T-helper 2 cell (primary cell): ENCODE measurements around the gene AP2A1.

Experiments
- DNase-seq, 5 experiments: peaks; one replicate each; pipeline versions ENCODE4 v3.0.0 to v3.0.0-alpha.2; 2012 to 2022

The AP2A1 gene

DNA sequence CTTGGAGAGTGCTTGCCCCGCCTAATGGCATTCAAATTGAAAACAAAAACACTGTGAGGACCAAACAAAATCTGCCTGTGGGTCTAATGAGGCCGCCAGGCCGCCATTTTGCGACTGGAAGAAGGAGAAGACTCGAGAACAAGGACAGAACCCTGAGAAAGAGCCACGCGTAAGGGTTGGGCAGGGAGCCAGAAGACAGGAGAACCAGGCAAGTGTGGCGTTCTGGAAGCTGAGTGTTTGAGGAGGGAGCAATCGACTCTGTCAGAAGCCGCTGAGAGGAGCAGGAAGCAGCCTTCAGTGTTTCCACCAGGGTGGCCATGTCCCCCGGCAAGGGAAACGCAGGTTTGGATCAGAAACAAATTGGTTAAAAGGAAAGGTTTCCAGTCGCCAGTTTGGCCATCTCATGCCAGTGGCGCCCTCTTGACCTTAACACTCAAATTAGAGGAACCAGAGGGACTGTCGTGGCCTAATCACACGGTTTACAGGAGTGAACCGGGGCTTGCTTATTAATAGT lies 74.0 kb downstream of the AP2A1 start:
- DNase-seq: no peak

DNA sequence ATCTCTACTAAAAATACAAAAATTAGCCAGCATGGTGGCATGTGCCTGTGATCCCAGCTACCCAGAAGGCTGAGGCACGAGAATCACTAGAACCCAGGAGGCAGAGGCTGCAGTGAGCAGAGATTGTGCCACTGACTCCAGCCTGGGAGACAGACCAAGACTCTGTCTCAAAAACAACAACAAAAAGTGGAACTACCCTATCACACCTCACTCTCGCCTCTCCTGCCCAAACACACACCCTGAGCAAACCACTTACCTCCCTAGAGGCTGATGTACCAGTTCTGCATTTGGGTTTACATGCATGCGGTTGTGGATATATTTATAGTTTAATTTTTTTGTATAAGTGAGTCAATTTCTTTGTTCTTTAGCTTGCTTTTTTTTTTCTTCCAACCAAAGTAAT lies 76.5 kb downstream of the AP2A1 start:
- DNase-seq: no peak

GRCh38 chr19:49844138-49845095 lies 77.6 kb downstream of the AP2A1 start:
- no peak for DNase-seq

GRCh38 chr19:49845414-49845813 lies 78.6 kb downstream of the AP2A1 start:
- DNase-seq: no peak

DNA sequence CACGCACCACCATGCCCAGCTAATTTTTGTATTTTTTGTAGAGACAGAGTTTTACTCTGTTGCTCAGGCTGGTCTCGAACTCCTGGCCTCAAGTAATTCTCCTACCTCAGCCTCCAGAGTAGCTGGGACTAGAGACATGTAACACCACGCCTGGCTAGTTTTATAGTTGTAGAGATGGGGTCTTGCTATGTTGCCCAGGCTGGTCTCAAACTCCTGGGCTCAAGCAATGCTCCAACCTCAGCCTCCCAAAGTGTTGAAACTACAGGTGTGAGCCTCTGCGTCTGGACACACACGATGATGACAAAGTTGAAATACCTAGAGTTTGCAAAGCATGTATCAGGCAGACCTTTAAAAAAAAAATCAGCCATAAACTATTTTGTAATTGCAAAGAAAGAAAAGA lies 79.6 kb downstream of the AP2A1 start:
- no peak for DNase-seq

DNA sequence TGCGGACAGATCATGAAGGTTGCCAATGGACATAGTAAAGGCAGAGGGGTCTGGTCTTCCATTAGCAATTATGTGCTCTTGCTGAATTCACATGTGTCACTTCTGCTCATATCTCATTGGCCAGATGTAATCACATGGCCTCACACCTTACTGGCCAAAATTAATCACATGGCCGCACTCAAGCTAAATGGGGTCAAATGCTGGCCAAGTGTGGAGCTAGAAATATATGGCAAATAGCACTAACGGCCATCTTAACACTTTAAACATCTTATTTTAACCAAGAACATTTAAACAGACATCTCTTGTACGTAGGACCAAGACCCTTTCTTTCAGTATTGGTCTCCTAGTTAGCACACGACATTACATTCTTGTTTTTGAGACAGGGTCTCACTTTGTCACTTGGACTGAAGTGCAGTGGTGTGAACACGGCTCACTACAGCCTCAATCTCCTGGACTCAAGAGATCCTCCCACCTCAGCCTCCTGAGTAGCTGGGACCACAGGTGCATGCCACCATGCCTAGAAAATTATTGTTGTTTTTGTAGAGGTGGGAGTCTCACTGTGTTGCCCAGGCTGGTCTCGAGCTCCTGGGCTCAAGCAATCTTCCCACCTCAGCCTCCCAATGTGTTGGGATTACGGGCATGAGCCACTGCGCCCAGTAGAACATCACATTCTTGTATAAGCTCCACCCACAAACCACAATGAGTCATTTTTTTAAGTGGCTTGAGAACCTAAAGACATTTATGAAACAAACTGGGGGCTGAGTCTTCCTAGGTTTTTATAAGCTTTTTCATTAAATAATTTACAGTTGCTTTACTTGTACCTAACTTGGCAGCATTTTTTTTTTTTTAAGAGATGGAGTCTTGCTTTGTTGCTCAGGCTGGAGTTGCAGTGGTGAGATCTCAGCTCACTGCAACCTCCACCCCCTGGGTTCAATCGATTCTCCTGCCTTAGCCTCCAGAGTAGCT lies 81.2 kb downstream of the AP2A1 start:
- peak in 1 of 5 experiments; percentile 71 for DNase-seq

DNA sequence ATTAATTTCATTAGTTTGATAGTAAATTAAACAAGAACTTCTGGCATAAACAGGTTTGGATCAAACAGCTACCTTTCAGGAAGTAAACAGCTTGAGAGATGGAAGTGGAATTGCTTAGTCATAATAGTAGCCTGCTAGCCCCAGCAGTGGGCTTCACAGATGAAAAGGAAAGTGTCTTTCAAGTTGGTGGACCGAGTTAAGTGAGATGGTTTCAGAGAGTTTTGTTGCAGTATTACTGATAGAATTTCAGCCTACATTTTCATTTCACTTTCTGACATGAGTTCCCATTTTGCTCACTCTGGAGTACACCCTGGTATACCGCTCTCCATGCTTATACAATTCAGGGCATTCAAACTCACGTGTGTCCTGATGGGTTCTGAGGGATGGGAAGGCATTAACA lies 82.1 kb downstream of the AP2A1 start:
- DNase-seq: peak in 1 of 5 experiments; percentile 40

DNA sequence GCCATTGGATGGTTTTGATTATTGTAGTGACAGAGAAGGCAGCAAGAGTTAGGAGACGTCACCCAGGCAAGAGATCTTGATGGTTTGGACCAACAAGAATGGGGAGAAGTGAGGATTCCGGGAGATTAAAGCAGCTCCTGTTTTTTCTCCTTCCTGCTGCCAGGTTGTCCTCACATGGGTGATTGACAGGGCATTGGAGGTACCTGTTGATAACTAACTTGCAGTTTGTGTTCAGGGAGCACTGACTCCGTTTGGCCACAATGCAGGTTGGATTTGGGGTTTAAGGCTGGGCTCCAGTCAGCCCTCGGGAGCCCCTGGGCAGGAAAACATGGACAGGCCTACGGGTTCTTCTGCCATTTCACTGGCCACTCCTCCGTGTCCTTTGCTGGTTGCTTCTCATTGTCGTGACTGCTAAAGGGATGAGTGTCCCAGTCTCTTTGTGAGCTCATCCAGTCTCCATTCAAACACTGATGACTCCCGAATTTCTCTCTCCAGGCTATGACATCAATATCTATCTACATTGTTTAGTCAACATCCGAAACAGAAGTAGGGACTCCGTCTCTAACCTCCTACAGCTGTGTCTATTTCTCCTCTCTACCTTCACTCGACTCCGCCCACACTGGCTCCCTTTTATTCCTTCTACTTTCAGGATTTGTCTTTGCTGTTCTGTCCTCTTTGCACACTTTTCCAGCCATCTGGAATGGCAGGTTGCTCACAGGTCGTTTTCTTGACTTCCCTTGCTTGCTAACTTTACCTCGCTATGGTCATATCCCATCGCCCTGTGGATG lies 82.8 kb downstream of the AP2A1 start:
- DNase-seq: no peak

- DNase-seq: no peak
These were observed 83.4 kb downstream of the AP2A1 start for GRCh38 chr19:49850221-49850486.

DNA sequence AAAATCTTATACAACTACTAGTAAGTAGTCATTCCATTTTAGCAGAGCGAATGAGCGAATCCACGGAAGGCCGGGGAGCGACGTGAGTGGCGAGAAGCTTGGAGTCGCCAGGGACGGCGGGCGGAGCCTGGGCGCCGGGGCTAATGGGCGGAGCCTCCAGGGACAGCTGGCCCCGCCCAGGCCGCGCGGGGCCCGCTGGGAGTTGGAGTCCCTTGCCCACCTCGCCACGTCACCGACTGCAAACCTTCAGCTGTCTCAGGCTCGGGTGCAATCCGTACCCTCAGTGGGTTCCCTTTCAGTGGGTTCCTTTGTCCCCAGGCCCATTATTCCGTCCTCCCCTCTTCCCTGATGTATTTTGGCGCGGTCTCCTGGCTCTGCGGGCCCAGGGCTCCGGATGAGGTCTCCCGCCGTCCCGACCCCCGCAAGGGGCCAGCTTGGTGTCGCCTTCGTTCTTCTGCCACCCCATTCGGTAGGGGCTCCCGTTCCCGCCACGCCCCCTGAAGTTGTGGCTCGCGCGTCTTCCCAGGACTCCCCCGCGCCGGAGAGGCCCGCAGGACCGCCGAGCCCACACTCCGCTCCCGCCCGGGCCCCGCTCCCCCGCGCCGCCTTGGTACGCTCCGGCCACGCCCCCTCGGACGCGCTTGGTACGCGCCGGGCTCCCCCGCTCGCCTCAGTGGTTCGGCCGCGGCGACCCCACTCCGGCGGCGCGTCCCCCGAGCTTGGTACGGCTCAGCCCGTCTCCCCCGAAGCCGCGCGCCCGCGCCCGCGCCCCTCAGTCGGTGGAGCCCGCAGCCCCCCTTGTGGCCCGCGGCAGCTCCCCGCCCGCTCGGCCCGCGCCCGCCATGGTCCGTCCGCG lies 83.9 kb downstream of the AP2A1 start, which contains the start of gene PTOV1:
TSS of gene PTOV1 (plus strand) at position 673 of the 856 bp plus-strand sequence.
- peak; percentile 80 to 94 (median 82) for DNase-seq

DNA sequence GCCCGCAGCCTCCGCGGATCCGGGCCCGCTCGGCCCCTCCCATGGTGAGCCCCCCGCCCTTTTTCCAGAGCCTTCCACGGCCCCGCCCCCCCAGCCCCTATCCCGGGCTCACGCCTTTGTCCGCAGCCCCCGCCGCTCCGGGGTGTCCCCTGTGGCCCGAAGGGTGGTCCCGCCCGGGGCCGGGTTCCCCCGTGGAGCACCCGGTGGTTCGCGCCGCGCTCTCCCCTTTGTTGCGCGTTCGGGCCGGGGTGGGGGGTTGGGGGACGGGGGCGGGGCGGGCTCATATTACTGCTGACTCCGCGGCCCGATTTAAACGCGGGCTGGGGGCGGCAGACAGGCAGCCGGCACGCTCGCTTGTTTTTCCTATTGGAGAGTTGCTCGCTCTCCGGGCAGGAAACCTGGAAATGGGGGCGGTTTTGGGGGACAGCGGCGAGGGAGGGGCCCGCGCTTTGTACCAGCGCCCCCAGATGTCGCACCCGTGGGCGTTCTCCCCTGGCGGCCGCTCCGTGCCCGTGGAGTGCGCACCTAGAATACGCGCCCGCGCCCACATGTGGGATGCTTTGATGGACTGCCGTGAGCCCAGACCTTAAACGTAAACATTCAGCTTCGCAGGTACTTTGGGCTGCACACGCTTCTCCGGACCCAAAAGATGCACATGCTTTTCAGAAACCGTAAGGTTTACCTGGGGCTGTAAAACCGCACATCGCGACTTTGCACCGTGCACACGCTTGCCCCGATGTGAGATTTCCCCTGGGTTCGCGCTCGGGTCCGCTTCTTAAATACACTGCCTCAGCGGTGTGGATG lies 84.9 kb downstream of the AP2A1 start:
- DNase-seq: peak in 1 of 5 experiments; percentile 23

DNA sequence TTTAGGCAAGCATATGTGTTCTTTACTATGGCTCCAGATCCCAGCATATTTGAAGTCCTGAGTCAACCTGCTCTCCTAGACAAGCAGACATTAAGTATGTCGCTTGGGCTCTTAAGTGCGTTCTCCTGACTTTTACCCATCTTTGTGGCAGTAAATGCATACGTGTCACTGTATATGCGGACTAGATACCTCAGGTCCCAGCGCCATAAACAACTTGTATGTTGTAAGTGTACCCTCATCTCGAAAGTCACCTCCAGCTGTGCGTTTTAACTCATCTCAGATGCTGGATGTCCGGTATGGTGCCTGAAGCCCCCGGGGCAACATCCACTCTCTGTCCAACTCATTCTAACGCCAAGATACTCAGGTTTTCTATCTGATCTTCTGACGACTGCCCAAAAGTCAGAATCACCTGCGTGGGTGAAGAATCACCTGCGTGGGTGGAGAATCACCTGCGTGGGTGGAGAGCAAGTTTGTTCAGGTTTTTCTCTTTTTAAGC lies 85.9 kb downstream of the AP2A1 start:
- no peak for DNase-seq

DNA sequence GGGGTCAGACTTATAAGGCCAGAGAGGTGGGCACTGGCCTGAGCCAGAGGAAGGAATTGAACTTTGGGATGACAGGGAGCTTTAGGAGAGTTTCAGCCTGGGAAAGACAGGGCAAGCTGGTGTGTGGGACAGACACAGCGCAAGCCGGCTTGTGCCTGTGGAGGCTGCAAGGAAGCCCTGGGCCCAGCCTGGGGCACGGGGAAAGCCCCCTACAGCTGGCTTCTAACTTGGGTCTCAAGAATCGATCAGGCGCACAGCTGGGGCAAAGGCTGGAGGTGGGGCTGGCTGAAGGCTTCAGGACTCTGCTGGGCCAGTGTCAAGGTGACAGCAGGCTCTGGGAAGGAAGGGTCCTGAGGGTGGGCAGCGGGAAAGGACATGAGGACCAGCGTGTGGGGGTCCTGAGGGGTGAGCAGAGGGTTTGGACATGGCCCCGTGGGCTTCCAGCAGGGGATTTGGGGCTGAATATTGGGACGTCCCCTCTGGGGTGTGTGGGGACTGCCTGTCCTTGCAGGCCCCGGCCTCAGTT lies 87.1 kb downstream of the AP2A1 start:
- DNase-seq: no peak

DNA sequence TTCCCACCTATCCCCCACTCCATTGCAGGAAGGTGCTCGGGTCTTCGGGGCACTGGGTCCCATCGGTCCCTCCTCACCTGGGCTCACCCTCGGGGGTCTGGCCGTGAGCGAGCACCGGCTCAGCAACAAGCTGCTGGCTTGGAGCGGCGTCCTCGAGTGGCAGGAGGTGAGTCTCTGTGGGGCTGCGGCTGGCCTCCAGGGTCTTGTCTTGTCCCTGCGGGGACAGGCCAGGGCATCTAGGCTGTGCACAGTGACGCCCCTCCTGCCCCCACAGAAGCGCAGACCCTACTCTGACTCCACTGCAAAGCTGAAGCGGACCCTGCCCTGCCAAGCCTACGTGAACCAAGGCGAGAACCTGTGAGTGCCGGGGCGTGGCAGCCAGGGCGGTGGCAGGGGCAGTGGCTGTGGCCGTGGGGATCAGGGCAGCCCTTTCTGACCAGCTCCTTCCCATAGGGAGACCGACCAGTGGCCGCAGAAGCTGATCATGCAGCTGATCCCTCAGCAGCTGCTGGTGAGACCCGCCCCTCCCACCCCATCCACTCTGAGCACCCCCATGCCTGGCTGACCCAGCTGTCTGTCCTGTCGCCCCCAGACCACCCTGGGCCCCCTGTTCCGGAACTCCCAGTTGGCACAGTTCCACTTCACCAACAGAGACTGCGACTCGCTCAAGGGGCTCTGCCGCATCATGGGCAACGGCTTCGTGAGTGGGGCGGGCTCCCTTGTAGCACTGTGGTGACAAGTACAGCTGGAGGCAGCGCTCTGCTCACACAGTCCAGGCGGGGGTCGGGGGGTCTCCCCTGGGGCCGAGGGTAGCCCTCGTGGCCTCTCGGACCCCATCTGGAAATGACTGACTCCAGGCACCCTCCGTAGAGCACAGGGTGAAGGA lies 87.8 kb downstream of the AP2A1 start:
- DNase-seq: no peak

- no peak for DNase-seq
These were observed 88.5 kb downstream of the AP2A1 start for GRCh38 chr19:49855277-49855675.

- DNase-seq: no peak
These were observed 89.1 kb downstream of the AP2A1 start for GRCh38 chr19:49855676-49856573.

DNA sequence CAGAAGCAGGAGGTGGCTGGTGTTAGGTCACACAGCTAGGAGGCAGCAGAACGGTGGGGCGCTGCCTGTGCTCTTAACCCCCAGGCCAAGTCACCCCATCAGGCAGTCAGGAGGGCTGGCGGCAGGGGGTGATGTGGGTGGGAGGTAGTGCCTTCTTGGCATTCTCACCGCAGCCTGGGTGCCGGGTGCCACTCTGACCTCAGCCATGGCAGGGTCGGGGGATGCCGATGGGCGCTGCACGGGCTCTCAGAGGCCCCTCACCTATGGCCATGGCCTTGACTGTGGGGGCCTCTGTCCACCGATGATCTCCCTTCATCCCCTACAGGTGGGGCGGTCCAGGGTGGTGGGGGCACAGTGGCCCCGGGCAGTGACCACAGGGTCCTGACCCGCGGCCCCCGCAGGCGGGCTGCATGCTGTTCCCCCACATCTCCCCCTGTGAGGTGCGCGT lies 89.8 kb downstream of the AP2A1 start:
- no peak for DNase-seq
